GM12878 (cell line): ENCODE data around the gene ARR3.
"Not testable (repeated sequence)": the region's sequence is repeated elsewhere in the genome, so short reads cannot be mapped to it uniquely, and the experiment has no call there.

Experiments
- CHD2 ChIP-seq: IDR thresholded peaks from 2 replicates; pipeline ENCODE4 v1.6.1; 2011; ENCODE audit warnings: low read depth, low read length, improper control_type of control experiment, borderline replicate concordance
- ZNF207 ChIP-seq: fragments of 450-650 bp; IDR thresholded peaks from 2 replicates; pipeline ENCODE4 v1.6.1; 2014; ENCODE audit warnings: antibody characterized with exemption, mild to moderate bottlenecking, borderline replicate concordance
- TF ChIP-seq, protein P1 (sequence below), 3 experiments: IDR thresholded peaks in 2 of 3; conservative IDR thresholded peaks in 1 of 3; 2 replicates each; pipeline ENCODE4 v1.5.1; 2011; ENCODE audit warnings: low read depth in 3 of 3, low read length in 3 of 3, mild to moderate bottlenecking in 3 of 3, control low read depth in 2 of 3, moderate library complexity in 2 of 3, inconsistent platforms in 1 of 3, mixed read lengths in 1 of 3; ENCODE audit not compliant: control insufficient read depth in 2 of 3, insufficient read depth in 1 of 3; ENCODE audit errors: extremely low read depth in 1 of 3
- TF ChIP-seq, protein P2 (sequence below): IDR thresholded peaks from 2 replicates; pipeline ENCODE4 v1.6.1; 2012; ENCODE audit warnings: improper control_type of control experiment, low read depth, low read length; ENCODE audit not compliant: insufficient replicate concordance
- TF ChIP-seq, protein P3 (sequence below): IDR thresholded peaks from 2 replicates; pipeline ENCODE4 v1.6.1; 2012; ENCODE audit warnings: low read depth, low read length, improper control_type of control experiment

DNA sequence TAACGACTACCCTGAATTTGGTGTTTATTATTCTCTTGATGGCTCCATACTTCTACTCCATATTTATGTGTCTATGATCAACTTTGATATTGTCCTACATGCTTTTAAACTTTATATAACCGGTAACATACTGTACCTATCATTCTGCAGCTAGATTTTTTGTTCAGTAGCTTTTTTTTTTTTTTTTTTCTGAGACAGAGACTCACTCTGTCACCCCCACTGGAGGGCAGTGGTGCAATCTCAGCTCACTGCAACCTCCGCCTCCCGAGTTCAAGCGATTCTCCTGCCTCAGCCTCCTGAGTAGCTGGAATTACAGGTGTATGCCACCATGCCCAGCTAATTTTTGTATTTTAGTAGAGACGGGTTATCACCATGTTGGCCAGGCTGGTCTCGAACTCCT, 5.9 kb downstream of the ARR3 start:
- TF ChIP-seq, protein P1, sequence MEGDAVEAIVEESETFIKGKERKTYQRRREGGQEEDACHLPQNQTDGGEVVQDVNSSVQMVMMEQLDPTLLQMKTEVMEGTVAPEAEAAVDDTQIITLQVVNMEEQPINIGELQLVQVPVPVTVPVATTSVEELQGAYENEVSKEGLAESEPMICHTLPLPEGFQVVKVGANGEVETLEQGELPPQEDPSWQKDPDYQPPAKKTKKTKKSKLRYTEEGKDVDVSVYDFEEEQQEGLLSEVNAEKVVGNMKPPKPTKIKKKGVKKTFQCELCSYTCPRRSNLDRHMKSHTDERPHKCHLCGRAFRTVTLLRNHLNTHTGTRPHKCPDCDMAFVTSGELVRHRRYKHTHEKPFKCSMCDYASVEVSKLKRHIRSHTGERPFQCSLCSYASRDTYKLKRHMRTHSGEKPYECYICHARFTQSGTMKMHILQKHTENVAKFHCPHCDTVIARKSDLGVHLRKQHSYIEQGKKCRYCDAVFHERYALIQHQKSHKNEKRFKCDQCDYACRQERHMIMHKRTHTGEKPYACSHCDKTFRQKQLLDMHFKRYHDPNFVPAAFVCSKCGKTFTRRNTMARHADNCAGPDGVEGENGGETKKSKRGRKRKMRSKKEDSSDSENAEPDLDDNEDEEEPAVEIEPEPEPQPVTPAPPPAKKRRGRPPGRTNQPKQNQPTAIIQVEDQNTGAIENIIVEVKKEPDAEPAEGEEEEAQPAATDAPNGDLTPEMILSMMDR (IDR thresholded peaks at IDR 0.05 in 2 of 3, conservative IDR thresholded peaks at IDR 0.05 in 1 of 3; ENCODE audit: control insufficient read depth in 2 of 3, extremely low read depth in 1 of 3, insufficient read depth in 1 of 3, low read depth in 3 of 3, low read length in 3 of 3) = not testable (repeated sequence)
- TF ChIP-seq ZNF207, CHD2: not testable (repeated sequence)
- TF ChIP-seq, protein P2, sequence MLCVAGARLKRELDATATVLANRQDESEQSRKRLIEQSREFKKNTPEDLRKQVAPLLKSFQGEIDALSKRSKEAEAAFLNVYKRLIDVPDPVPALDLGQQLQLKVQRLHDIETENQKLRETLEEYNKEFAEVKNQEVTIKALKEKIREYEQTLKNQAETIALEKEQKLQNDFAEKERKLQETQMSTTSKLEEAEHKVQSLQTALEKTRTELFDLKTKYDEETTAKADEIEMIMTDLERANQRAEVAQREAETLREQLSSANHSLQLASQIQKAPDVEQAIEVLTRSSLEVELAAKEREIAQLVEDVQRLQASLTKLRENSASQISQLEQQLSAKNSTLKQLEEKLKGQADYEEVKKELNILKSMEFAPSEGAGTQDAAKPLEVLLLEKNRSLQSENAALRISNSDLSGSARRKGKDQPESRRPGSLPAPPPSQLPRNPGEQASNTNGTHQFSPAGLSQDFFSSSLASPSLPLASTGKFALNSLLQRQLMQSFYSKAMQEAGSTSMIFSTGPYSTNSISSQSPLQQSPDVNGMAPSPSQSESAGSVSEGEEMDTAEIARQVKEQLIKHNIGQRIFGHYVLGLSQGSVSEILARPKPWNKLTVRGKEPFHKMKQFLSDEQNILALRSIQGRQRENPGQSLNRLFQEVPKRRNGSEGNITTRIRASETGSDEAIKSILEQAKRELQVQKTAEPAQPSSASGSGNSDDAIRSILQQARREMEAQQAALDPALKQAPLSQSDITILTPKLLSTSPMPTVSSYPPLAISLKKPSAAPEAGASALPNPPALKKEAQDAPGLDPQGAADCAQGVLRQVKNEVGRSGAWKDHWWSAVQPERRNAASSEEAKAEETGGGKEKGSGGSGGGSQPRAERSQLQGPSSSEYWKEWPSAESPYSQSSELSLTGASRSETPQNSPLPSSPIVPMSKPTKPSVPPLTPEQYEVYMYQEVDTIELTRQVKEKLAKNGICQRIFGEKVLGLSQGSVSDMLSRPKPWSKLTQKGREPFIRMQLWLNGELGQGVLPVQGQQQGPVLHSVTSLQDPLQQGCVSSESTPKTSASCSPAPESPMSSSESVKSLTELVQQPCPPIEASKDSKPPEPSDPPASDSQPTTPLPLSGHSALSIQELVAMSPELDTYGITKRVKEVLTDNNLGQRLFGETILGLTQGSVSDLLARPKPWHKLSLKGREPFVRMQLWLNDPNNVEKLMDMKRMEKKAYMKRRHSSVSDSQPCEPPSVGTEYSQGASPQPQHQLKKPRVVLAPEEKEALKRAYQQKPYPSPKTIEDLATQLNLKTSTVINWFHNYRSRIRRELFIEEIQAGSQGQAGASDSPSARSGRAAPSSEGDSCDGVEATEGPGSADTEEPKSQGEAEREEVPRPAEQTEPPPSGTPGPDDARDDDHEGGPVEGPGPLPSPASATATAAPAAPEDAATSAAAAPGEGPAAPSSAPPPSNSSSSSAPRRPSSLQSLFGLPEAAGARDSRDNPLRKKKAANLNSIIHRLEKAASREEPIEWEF = not testable (repeated sequence)
- TF ChIP-seq, protein P3, sequence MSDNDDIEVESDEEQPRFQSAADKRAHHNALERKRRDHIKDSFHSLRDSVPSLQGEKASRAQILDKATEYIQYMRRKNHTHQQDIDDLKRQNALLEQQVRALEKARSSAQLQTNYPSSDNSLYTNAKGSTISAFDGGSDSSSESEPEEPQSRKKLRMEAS = not testable (repeated sequence)
